Esophagus mucosa (tissue), 1 donor: ENCODE measurements around the gene PDPR. TPM values are rescaled to one million over a fixed set of nuclear protein-coding genes. Genes with fewer than 3 reads are reported as not detected.

Experiments
- total RNA-seq: library from RNA; stranded (reverse); gene quantifications from one replicate; pipeline ENCODE4 v1.2.4, GENCODE V29; 2023
- donor health status: DM: yes; HTN: yes; CAD: no.

The PDPR gene
- total RNA-seq, 1 donor from 2014 or later: 16.3 TPM

Other genes with a start within 250 kb of the PDPR start
- 0.36 TPM for gene CLEC18A, start 163.0 kb upstream of the PDPR start, total RNA-seq
- gene CLEC18C, start 59.5 kb downstream of the PDPR start, total RNA-seq: 0.44 TPM
- 15.1 TPM for gene EXOSC6, start 137.6 kb downstream of the PDPR start, total RNA-seq
- gene AARS1, start 175.2 kb downstream of the PDPR start, total RNA-seq: 53.4 TPM
- gene DDX19B, start 184.9 kb downstream of the PDPR start, total RNA-seq: 16.7 TPM
- 19.2 TPM for gene DDX19A, start 232.6 kb downstream of the PDPR start, total RNA-seq